Retinal pigment epithelial cell (primary cell): ENCODE data around the gene PLA2G4A.

Experiments
- DNase-seq: peaks from one replicate; pipeline ENCODE4 v3.0.0-alpha.2; 2010; ENCODE audit warnings: low read depth
- H3K4me3 ChIP-seq: 2 replicates; pipeline ENCODE4 v1.5.1; 2011; ENCODE audit warnings: mild to moderate bottlenecking, low read length, control low read depth, moderate library complexity
- TF ChIP-seq, protein P1 (sequence below): conservative IDR thresholded peaks from 2 replicates; pipeline ENCODE4 v1.5.1; 2011; ENCODE audit warnings: low read depth, low read length, control low read depth, inconsistent platforms

PLA2G4A gene

GRCh38 chr1:186994897-186995296 is 166.1 kb downstream of the PLA2G4A start:
- no peak for DNase-seq
- TF ChIP-seq, protein P1, sequence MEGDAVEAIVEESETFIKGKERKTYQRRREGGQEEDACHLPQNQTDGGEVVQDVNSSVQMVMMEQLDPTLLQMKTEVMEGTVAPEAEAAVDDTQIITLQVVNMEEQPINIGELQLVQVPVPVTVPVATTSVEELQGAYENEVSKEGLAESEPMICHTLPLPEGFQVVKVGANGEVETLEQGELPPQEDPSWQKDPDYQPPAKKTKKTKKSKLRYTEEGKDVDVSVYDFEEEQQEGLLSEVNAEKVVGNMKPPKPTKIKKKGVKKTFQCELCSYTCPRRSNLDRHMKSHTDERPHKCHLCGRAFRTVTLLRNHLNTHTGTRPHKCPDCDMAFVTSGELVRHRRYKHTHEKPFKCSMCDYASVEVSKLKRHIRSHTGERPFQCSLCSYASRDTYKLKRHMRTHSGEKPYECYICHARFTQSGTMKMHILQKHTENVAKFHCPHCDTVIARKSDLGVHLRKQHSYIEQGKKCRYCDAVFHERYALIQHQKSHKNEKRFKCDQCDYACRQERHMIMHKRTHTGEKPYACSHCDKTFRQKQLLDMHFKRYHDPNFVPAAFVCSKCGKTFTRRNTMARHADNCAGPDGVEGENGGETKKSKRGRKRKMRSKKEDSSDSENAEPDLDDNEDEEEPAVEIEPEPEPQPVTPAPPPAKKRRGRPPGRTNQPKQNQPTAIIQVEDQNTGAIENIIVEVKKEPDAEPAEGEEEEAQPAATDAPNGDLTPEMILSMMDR: no peak
- H3K4me3 ChIP-seq: no peak overlapping the region

- TF ChIP-seq, protein P1: no peak
- DNase-seq: no peak
Observed at GRCh38 chr1:186996816-186997215, 168.1 kb downstream of the PLA2G4A start.

DNA sequence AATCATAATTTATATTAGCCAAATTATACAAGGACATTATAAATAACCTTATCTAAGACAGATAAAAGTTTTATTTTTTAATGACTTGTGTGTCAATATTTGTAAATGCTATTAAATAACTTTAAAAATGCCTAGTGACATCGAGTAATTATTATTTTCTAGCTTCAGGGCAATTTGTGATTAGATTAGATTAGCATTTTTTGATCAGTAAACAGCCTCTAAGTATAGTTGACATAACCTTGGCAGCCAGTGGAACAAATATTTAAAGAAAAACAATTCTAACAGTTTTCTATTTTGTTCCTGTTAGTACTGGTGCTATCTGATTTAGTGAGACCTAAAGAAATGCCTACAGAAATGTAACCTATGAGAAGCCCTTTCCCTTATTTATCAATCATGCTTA is 169.1 kb downstream of the PLA2G4A start:
- DNase-seq: no peak
- no peak overlapping the region for H3K4me3 ChIP-seq
- TF ChIP-seq, protein P1: no peak

More at GRCh38 chr1:186996816-186997215, 168.1 kb downstream of the PLA2G4A start:
- H3K4me3 ChIP-seq: no peak overlapping the region

DNA sequence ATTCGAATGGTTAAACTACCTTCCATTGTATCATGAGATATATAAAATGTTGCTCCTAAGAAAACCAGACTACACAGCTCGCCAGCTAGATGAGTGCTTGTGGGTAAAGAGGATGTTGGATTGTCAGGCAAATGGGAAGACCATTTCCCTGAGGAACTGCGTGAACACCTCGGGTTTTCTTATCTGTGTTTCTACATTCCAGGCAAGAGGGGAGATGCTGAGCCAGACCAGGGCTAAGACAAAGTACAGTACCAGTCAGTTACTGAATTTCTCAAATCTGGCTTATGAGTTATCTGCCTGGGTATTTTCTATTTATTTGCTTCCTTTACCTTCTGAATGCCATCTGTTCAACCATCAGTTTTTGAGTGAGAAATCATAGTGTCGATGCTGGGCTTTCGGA is 170.8 kb downstream of the PLA2G4A start:
- no peak overlapping the region for H3K4me3 ChIP-seq
- TF ChIP-seq, protein P1: no peak
- DNase-seq: no peak

DNA sequence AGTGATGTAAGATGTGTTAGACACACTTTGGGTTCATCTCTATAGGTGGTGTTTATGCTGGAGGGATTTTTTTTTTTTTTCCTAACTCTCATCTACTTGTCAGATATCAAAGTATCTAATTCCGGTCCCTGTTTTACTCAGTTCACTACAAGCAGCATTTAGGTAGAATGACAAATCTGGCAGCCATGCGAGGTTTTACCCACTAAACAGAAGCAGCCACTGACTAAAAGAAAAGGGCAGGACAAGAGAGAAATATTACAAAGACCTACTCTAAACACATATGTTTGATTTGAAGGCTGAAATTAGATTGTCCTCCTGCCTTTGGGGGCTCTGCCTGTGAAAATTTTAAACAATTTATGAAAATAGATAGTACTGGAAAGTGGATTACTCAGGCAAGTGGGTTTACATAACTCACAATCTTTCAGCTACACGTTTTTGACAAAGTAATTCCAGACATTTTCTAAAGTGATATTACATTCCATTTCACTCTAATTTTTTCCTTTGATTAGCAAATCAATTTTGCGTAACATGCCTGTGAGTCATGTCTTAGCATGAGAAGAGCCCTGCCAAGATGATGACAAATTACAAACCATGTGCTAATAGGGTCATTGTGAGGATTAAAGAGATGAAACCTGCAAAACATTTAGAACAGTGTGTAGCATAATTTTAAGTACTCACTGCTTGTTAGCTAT is 172.6 kb downstream of the PLA2G4A start:
- DNase-seq: peak; percentile 98
- TF ChIP-seq, protein P1: no peak
- no peak overlapping the region for H3K4me3 ChIP-seq

DNA sequence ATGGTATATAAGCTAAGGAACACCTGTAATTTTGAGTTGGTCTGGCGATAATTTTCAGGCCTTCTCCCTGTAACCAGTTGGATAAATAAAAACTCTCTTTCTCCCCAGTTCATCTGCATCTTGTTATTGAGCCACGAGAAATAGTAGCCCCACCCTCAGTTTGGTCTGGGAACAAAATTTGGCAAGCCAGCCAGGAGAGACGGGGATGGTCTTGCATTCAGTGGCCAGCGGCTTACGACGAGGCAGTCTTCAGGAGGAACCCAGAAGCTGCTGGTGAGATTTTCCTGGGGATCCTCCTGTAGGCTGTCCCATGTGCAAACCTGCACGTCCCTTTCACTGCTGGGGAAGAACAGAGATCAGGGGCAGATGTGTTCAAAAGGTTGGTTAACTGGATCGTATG is 174.6 kb downstream of the PLA2G4A start:
- TF ChIP-seq, protein P1: no peak
- H3K4me3 ChIP-seq: no peak overlapping the region
- DNase-seq: no peak

DNA sequence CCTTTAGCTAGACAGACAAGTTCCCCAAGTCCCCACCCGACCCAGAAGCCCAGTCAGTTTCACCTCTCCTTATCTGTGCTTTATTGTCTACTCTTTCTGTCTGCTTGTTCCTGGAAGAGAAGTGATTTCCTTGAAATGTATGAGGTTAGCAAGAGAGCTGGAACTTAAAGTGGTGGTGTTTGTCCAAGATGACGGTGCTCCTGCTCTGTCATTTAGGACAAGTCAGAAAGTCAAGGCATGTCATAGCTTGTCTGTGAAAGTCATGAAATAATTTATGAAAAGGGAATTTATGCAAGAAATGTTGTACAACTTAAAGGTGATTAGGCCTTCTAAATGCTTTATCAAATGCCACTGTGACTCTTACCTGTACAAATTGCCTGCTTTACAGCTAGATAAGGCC is 178.1 kb downstream of the PLA2G4A start:
- no peak for DNase-seq
- TF ChIP-seq, protein P1: no peak
- H3K4me3 ChIP-seq: no peak overlapping the region
